Measurements from ENCODE around the gene CD248.
A peak's percentile ranks its signal among the peaks of the same experiment; 100 is the strongest.
"Not testable (repeated sequence)": the region's sequence is repeated elsewhere in the genome, so short reads cannot be mapped to it uniquely, and the experiment has no call there.

Gene CD248

DNA sequence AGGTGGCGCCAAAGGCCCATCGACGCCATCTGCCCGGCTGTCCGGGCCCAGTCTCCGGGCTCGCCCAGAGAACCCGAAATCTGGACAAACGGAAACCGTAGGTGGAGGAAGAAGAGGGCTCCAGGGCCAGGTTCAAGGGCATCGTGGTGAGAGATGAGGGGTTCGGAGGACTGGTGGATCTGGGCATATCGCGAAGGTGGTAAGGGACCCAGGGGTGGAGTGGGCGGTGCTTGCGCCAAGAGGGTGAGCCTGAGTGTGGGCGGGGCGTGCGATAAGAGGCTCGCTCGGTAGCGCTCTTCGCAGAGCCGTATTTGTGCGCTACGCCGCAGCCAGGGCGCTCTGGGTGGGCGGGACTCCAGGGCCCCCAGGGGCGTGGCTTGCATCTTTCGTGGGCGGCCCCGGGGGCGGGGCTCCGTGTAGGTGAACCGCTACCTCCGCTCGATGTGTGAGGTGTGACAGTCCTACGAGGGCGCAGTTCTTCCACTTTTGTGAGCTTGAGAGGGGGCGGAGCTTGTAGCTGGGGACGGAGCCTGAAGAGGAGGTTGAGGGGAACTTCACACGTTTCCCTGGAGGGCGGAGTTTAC is 4.8 kb downstream of the CD248 start:
- no peak for FAIRE-seq

DNA sequence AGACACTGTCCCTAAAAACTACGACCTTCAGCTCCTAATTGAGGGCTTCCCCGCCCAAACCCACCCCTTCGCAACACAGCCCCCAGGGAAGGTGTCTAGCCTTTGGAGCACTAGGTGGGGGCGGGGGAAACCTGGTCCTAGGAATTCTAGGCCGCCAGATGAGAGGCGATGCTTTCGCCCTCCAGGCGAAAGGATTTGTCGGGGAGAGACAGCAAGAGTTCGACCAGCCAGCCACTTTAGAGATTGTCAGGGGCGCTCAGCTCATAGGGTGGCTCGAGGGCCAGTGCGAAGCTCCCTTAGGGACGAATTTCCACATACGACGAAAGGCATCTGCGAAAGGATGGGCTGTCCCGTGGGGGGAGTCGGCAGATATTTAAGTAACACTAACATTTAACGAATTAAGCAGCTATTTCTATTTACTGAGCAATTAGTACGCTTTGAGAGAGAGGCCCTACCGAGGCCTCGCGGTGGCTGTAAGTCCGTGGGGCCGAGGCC is 5.3 kb downstream of the CD248 start:
- no peak for FAIRE-seq

DNA sequence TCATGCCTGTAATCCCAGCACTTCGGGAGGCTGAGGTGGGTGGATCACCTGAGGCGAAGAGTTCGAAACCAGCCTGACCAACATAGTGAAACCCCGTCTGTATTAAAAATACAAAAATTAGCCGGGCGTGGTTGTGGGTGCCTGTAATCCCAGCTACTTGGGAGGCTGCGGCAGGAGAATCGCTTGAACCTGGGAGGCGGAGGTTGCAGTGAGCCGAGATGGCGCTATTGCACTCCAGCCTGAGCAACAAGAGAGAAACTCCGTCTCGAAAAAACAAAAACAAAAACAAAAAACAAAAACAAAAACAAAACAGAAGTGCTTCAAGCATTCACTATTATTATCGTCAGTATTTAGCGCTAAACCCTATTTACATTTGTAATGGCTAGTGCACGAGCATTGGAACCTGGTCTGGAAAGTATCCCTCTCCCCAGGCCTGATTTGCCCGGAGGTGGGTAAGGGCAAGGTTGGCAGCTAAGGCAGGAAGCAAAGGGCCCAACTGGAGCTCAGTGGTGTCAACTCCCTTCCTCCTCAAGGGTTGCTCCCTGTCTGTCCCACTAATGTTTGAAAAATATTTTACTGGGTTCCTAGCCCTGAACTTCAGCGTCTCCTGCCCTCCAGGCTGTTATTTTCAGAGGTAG is 5.9 kb downstream of the CD248 start:
- not testable (repeated sequence) for FAIRE-seq

DNA sequence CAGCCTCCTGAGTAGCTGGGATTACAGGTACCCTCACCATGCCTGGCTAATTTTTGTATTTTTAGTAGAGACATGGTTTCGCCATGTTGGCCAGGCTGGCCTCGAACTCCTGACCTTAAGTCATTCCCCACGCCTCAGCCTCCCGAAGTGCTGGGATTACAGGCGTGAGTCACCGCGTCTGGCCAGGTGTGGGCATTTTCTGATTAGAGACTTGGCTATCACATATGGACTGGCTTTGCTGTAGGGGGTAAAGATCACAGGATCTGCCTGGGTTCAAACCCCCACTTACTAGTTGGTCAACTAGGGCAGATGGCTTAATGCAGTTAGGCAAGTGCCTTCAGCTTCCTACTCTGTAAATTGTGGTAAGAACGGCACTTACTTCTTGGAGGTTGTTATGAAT is 6.5 kb downstream of the CD248 start:
- no peak for FAIRE-seq

DNA sequence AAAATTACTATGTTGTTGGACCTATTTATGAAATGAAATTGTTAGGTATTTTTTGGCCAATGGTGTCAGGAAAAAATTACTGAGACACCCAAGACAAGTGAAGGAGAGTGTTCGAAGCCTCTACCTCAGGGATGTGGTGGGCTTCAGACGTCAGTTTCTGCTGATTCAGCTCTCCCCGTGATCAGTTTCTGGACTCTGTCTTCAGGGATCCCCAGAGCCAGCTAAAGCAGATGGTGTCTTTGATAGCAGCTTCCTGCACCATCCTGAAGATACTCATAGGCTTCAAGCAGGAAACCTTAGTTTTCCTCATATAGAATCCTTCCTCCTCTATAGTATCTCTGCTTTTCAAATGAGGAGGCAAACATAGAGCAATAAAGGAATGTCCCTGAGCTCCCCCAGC is 7.4 kb downstream of the CD248 start:
- no peak for FAIRE-seq

DNA sequence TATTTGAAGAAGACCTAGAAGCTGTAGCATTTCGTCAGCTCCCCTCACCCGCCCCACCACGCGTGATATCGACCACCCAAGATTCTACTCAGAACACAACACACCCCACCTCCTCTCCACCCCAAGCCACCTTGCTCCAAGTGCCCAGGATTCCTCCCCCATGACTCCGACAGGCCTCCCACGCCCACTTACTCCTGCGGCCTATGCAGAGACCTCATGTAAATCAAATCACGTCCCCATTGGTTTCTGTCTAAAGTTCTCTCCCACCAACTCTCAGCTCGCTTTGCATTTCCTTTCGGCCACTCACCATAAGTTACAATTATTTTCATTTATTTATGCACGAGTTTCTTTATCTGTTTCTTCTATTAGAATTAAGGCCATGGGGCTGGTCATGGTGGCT is 14.2 kb downstream of the CD248 start:
- no peak for FAIRE-seq

DNA sequence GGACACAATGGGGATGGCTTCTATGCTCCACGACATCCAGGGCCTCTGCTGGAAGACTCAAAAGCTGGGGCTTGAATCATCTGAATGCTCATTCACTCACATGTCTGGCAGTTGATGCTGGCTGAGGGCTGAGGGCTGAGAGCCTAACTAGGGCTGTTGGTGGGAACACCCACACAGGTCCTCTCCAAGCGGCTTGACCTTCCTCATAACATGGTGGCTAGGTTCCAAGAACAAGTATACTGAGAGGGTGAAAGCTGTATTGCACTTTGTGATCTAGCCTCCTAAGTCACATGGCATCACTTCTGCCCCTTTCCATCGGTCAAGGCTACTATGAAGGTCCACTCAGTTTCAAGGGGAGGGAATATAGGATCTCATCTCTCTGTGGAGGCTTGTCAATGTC is 17.7 kb downstream of the CD248 start:
- no peak for FAIRE-seq

DNA sequence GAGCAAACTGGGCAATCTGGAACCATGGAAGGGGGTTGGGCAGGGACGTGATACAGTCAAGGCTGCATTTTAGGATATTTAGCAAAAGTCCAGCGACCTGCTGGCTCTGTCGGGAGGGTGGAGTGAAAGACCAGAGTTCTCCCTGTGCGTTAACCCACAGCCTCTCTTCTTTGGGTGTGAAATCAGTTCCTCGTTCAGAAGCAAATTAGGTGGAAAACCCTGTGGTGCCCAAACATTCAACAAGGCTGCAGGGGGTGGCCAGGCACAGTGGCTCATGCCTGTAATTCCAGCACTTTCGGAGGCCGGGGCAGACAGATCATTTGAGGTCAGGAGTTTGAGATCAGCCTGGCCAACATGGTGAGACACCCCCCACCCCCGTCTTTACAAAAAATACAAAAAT is 19.2 kb downstream of the CD248 start:
- FAIRE-seq = no peak

DNA sequence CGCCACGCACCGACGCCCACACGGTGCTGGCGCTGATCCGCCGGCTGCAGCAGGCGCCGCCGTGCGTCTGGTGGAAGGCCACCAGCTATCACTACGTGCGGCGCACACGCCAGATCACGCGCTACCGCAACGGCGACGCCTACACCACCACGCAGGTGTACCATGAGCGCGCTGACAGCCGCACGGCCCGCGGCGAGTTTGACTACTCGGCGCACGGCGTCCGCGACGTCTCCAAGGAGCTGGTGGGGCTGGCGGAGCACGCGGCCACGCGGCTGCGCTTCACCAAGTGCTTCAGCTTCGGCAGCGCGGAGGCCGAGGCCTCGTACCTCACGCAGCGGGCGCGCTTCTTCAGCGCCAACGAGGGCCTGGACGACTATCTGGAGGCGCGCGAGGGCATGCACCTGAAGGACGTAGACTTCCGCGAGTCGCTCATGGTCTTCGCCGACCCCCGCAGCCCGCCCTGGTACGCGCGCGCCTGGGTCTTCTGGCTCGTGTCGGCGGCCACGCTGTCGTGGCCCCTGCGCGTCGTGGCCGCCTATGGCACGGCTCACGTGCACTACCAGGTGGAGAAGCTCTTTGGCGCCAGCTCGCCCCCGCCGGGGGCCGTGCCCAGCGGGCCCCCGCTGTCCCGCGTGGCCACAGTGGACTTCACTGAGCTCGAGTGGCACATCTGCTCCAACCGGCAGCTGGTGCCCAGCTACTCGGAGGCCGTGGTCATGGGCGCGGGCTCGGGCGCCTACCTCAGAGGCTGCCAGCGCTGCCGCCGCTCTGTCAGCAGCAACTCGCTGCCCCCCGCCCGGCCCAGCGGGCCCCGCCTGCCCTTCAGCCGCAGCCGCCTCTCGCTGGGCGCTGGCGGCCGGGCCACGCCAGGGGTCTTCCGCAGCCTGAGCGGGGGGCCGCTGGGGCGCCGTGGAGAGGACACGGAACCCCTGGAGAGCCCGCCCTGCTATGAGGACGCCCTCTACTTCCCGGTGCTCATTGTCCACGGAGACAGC is 21.9 kb downstream of the CD248 start:
- no peak for FAIRE-seq

DNA sequence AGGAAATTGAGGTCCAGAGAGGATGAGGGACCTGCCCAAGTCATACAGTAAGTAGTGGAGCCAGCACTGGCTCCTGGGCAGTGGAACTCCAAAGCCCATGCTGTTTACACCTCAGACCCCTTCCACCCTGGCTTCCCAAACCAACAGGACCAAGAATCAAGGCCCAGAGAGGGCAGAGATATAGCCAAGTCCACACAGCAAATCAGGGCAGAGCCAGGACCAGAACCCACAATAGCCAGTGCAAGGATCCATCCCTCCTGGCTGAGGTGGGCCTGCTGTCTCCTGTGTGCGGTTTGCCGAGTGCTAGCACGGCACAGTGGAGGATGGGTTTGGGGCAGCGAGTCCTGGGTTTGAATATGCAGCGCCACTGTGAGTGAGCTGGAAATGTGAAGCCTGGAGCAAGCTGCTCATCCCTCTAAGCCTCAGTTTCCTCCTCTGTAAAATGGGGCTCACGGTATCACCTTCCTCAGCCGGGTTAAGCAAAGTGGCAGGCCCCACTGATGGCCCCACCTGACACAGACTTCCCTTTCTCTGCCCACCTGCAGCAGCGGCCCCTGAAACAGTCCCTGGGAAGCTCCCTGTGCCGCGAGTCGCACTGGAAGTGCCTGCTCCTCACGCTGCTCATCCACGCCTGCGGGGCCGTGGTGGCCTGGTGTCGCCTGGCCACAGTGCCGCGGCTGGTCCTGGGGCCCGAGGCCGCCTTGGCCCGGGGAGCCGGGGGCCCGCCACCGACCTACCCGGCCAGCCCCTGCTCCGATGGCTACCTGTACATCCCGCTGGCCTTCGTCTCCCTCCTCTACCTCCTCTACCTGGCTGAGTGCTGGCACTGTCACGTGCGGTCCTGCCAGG is 22.8 kb downstream of the CD248 start:
- FAIRE-seq = no peak

DNA sequence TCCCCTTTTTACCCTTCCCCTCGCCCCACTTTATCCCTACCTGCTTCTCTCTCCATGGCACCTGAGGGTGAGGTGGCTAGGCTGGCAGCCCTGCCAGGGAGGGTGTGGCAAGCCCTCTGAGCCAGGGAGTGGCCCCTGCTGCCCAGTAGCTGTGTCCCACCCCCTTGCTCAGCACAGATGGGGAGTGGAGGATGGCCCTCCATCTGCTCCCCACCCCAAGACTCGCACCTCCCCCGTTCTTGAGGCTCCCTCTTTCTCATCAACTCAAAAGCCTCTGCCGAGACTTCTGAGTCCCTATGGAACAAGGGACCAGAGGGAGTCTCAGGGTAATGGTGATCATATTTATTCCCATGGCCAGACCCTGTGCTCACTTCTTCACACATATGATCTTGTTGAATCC is 23.5 kb downstream of the CD248 start:
- FAIRE-seq = no peak

DNA sequence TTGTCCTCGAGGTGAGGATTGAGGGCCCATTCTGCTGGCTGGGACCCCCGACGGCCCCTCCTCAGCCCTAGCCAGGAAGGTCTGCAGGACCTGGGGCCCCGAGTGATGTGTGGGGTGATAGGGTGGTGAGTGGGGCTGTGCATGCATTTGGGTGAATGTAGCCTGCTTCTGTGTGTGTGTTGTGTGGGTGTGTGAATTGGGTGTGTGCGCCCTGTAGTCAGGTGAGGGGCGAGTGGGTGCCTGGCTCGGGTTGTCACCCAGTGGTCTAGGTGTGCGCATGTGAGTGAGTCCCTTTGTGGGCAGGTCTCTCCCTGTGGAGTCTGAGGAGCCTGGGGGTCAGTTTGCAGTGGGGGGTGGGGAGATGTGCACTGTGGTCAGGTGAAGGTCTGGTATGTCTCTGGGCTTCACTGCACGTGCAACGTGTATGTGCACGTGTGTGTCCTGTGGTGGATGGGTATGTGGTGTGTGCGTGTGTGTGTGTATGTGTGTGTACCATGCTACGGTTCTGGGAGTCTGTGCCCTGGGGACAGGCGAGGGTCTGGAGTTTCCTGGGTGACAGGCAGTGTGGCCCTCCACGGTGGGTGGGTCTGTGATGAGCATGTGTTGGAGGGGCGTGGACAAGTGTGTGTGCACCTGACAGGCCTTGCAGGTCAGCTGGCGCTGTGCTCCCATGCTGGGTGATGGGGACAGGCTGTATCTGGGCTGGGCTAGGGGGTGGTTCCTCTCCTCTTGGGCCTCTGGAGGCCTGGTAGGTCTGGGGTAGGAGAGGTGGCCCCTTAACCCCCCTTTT is 24.1 kb downstream of the CD248 start:
- FAIRE-seq = no peak

DNA sequence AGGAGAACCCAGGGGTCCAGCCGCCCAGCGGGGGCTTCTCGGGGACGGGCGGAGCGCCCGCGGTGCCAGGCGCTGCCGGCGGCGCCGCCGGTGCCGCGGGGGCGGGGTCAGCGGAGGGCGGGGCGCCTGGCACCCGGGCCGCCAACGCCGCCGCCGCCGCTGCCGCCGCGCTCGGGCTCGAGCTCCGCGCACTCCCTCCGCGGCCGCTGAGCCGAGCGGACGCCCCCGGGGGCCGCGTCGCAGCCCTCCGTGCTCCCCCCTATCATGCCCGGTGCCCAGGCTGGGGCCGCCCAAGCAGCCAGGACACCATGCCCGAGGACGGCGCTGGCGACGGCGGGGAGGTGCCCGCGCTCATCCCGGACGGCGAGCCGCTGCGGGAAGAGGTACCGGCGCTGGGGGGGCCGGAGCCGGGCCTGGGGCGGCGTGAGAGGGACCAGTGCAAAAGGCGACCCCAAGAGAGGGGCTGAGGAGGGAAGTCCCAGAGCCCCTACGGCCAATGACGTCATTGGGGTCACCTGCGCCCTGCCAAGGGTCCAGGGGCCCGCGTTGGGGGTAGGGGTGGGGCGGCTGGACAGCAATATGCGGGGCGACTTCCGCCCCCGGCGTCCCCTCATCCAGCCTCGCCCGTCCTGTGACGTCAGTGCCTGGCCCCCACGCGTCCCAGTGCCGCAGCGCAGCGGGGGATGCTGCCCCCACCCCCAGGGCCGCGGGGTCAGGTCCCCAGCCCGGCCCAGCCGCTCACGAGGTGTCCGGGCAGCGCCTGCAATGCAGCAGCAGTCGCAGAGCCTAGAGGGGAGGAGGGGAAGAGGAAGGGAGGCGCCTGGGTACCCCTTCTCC is 24.9 kb downstream of the CD248 start, which contains the start of gene TMEM151A:
TMEM151A (plus strand) TSS at position 189 of the 837 bp plus-strand sequence; CDS start at position 309, 120 bp downstream.
- FAIRE-seq = no peak

DNA sequence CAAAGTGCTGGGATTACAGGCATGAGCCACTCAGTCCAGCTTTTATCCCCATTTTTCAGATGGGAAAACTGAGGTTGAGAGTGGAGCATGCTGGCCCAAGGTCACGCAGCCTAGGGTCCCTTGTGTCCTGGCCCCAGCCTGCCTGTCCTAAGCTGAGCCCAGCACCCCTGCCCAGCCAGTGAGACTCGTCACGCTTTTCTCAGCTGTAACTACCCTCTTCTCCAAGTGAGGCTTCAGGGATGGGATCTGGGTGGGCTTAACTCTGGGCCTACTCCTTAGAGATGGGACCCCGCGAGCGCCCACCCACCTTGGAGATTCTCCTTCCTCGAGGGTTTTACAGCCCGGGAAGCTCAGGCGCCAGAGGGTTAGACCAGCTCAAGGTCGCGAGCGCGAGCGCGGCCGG is 25.5 kb downstream of the CD248 start:
- FAIRE-seq = no peak

DNA sequence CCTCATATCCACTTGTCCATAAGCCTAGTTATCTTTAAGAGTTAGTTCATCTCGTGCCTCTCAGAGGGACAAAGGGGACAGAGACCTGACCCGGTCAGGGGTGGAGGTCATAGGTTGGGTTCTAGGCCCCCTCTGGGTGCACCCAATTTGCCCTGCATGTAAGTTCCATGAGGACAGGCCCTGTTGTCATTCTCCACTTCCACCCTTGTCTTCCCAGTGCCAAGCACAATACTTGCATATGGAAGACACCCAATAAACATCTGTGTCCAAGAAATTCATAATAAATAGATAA is 26.6 kb downstream of the CD248 start:
- FAIRE-seq = no peak

DNA sequence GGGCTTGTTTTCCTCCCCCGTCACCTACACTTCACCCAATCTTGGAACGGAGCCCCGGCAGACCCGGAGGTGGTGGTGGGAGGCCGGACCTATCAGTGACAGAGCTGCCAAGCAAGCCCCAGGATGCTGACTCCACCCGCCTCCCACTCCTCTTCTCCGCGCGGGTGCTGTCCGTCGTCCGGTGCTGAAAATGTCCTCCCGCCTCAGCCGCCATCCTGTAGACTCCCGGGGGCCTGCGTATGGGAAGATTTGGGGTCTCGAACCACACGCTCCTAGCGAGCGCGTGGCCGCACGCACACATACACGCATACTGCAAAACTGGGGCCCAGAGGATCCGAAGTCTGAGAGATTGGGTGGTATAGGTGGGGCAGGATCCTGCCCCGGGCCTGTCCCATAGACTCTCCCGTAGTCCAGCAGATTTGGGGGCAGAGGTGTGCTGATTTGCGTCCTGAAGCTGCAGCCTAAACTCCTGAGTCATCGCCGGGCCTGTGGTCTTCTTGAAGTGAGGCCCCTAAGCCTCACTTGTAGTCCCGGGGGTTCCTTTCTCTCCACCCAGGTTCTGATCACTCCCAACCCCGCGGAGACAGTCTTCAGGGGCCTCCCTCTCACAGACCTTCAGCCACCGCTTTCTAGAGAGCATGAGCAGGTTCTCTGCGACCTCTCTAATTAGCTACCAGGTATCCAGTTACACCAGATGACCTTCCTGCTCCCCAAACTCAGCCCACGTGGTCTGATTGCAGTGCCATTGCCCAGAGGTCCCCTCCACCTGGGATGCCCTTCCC is 27.1 kb downstream of the CD248 start:
- no peak for FAIRE-seq

DNA sequence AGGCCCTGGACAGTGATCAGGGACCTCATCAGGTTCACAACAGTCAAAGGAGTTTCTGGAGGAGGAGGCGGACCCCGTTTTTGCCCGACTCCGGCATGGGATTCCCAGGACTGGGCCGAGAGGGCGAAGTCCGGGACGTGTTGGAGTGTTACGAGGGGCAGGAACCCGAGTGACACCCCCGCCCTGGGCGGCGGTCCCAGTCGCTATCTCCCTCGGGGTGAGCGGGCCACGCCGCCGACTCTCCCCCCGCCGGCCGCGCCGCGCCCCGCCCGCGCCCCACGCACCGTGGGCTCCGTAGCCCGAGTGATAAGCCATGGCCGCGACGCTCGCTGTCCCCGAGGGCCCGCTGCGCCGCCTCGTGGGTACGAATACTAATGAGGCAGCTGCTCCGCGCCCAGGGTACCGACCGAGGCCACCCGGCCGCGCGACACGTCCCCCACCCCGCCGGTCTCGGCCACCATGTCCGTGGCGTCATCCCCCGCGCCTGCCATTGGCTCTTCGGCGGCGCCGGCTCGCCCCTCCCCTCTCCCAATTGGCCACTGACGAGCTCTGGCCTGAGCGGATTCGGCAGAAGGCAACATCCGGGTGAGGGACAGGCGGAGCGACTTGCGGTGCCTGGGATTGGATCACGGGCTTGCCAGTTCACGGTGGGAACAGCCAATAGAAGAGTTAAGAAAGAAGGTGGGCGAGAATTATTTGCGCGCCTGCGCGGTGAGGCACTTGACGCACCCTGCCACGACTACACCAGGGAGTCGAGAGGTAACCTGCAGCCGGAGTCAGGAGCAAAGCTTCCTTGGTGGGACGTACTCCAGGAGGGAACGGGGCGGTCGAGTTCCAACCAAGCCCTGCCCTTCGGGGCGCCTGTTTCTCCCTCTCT is 27.9 kb downstream of the CD248 start, which contains the start of gene YIF1A:
YIF1A (minus strand) TSS at position 473 of the 877 bp plus-strand sequence; CDS start at position 315, 158 bp downstream.
- FAIRE-seq = peak; percentile 73

DNA sequence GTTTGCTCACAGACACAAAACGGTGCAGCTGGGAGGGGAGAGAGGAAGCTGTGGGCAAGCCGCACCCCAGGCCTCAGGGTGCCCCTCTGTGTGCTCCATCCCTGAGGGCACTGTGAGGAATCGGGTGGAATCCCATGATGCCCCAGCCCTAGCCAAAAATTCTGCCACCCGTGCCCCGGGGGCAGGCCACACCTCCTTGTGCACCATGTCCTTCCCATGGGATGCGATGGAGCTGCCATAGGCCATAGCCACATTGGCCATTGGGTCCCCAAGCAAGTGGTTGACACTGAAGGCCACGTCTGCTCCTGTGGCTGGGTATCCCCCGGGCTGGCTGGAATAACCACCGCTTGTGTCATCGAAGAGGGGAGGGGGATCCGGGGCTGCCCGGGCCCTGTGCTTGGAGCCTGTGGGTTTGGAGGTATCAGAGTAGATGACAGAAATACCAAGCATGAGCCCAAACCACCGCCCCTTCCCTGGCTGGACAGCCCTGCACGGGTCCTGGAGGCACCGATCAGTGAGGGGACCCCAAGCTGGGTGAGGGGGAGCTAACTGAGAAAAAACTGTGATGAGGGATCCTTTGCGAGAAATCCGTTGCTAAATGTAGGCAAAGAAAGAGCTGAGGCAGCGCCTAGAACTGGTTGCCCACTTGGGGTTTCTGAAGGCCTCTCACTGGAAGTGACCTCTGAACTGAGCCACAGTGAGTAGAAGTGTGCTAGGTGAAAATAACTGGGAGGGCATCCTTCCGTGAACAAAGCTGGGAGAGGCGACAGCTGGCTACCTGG is 28.8 kb downstream of the CD248 start:
- no peak for FAIRE-seq
